Karpas-422 (cell line): Measurements from ENCODE around the gene DCAF7. TPM values are rescaled to one million over a fixed set of nuclear protein-coding genes. Genes with fewer than 3 reads are reported as not detected.

Experiments used
- DNase-seq: peaks from one replicate; pipeline ENCODE4 v3.0.0-alpha.2; 2015
- H2AFZ ChIP-seq: fragments of 200-600 bp; sonication (generic); 2 replicates; pipeline ENCODE4 v1.6.1; 2014; ENCODE audit warnings: antibody characterized with exemption, low read length, mixed read lengths
- H3K27ac ChIP-seq: fragments of 200-600 bp; sonication (generic); 2 replicates; pipeline ENCODE4 v1.5.1; 2014; ENCODE audit warnings: mild to moderate bottlenecking, low read length, moderate library complexity
- H3K27me3 ChIP-seq: fragments of 200-600 bp; sonication (generic); 2 replicates; pipeline ENCODE4 v1.6.1; 2014; ENCODE audit warnings: low read length, mixed read lengths
- H3K36me3 ChIP-seq: fragments of 200-600 bp; sonication (generic); 2 replicates; pipeline ENCODE4 v1.6.1; 2014; ENCODE audit warnings: low read length, mixed read lengths; ENCODE audit not compliant: insufficient read depth
- H3K4me1 ChIP-seq: fragments of 200-600 bp; sonication (generic); 2 replicates; pipeline ENCODE4 v1.6.1; 2014; ENCODE audit warnings: mild to moderate bottlenecking, low read length, mixed read lengths
- H3K4me2 ChIP-seq: fragments of 200-600 bp; sonication (generic); 2 replicates; pipeline ENCODE4 v1.6.1; 2014; ENCODE audit warnings: low read length, low read depth, mild to moderate bottlenecking; ENCODE audit not compliant: poor library complexity, severe bottlenecking
- H3K4me3 ChIP-seq: fragments of 200-600 bp; sonication (generic); 2 replicates; pipeline ENCODE4 v1.5.1; 2014; ENCODE audit warnings: mild to moderate bottlenecking, antibody characterized with exemption, low read length, mixed read lengths
- H3K79me2 ChIP-seq: fragments of 200-600 bp; sonication (generic); 2 replicates; pipeline ENCODE4 v1.6.1; 2014; ENCODE audit warnings: mild to moderate bottlenecking, low read length, mixed read lengths
- H3K9ac ChIP-seq: fragments of 200-600 bp; sonication (generic); 2 replicates; pipeline ENCODE4 v1.6.0; 2014; ENCODE audit warnings: low read length
- H3K9me2 ChIP-seq: fragments of 200-600 bp; sonication (generic), shearing (Covaris generic); replicated peaks from 2 replicates; pipeline ENCODE4 v1.6.0; 2014; ENCODE audit warnings: mild to moderate bottlenecking, low read length, moderate library complexity; ENCODE audit not compliant: insufficient read depth
- H3K9me3 ChIP-seq: fragments of 300-700, 200-600 bp; sonication (generic); 2 replicates; pipeline ENCODE4 v1.6.1; 2014; ENCODE audit warnings: low read length, mixed read lengths
- H4K20me1 ChIP-seq: fragments of 200-600 bp; sonication (generic); 2 replicates; pipeline ENCODE4 v1.6.1; 2014; ENCODE audit warnings: mild to moderate bottlenecking, antibody characterized with exemption, low read length, low read depth; ENCODE audit not compliant: insufficient read depth
- total RNA-seq: library from RNA; depleted of rRNA; stranded (reverse); fragments of >200 nt; shearing (Covaris generic); gene quantifications from 2 replicates; pipeline ENCODE4 v1.2.3, GENCODE V29; 2014; ENCODE audit warnings: low replicate concordance

The DCAF7 gene
- total RNA-seq, 1 experiment from 2014 or later, result 72.3 TPM

- Histone ChIP-seq H3K4me2 (no peak overlapping the region), H3K4me1 (no peaks in the 10 kb centered on the region), H2AFZ (no peak overlapping the region), H3K27me3 (no peaks in the 10 kb centered on the region), H3K9me2 (no peaks in the 10 kb centered on the region), H3K4me3 (no peak overlapping the region), H4K20me1 (peaks cover 27% of the 10 kb centered on the region; the same call in 1 of the 2 replicates), H3K27ac (no peak overlapping the region), H3K79me2 (peaks cover 84% of the 10 kb centered on the region), H3K9me3 (no peaks in the 10 kb centered on the region), H3K36me3 (peaks cover 19% of the 10 kb centered on the region), H3K9ac (no peak overlapping the region)
- no peak for DNase-seq
These were observed 27.9 kb downstream of the DCAF7 start for GRCh38 chr17:63578027-63578768.

GRCh38 chr17:63578769-63579111 is 28.5 kb downstream of the DCAF7 start:
- Histone ChIP-seq H3K79me2 (peaks cover 82% of the 10 kb centered on the region), H3K27ac (no peak overlapping the region), H3K36me3 (peaks cover 25% of the 10 kb centered on the region), H3K4me1 (no peaks in the 10 kb centered on the region), H3K4me3 (no peak overlapping the region), H2AFZ (no peak overlapping the region), H3K9ac (no peak overlapping the region), H3K4me2 (no peak overlapping the region), H4K20me1 (peaks cover 27% of the 10 kb centered on the region; the same call in 1 of the 2 replicates), H3K9me2 (no peaks in the 10 kb centered on the region), H3K27me3 (no peaks in the 10 kb centered on the region), H3K9me3 (no peaks in the 10 kb centered on the region)
- no peak for DNase-seq

- no peak overlapping the region for H3K27ac ChIP-seq
- no peak overlapping the region for H3K4me3 ChIP-seq
- no peaks in the 10 kb centered on the region for H3K4me1 ChIP-seq
- no peaks in the 10 kb centered on the region for H3K27me3 ChIP-seq
- H3K9ac ChIP-seq, result no peak overlapping the region
- H3K36me3 ChIP-seq, result peaks cover 27% of the 10 kb centered on the region
- H4K20me1 ChIP-seq, result peaks cover 27% of the 10 kb centered on the region; the same call in 1 of the 2 replicates
- DNase-seq, result no peak
- peaks cover 74% of the 10 kb centered on the region for H3K79me2 ChIP-seq
- no peak overlapping the region for H3K4me2 ChIP-seq
- no peaks in the 10 kb centered on the region for H3K9me3 ChIP-seq
- no peaks in the 10 kb centered on the region for H3K9me2 ChIP-seq
- H2AFZ ChIP-seq, result no peak overlapping the region
These were observed 29.4 kb downstream of the DCAF7 start for GRCh38 chr17:63579633-63580032.

- Histone ChIP-seq H3K79me2 (peaks cover 7% of the 10 kb centered on the region; the same call in 1 of the 2 replicates), H3K9me3 (no peaks in the 10 kb centered on the region), H3K36me3 (peaks cover 56% of the 10 kb centered on the region), H3K27me3 (no peaks in the 10 kb centered on the region), H3K4me1 (no peaks in the 10 kb centered on the region), H3K4me2 (no peak overlapping the region), H3K9ac (no peak overlapping the region), H2AFZ (no peak overlapping the region), H4K20me1 (0 out of 2 replicates have a peak, but pooled peaks cover 3% of the 10 kb centered on the region), H3K4me3 (no peak overlapping the region), H3K9me2 (no peaks in the 10 kb centered on the region), H3K27ac (no peak overlapping the region)
- DNase-seq, result no peak
These were observed 37.5 kb downstream of the DCAF7 start for GRCh38 chr17:63587770-63588169.

- no peaks in the 10 kb centered on the region for H3K4me1 ChIP-seq
- no peak for DNase-seq
- H3K9me3 ChIP-seq, result no peaks in the 10 kb centered on the region
- H3K4me3 ChIP-seq, result no peak overlapping the region
- no peak overlapping the region for H3K9ac ChIP-seq
- H3K27me3 ChIP-seq, result no peaks in the 10 kb centered on the region
- H4K20me1 ChIP-seq, result no peaks in the 10 kb centered on the region
- 0 out of 2 replicates have a peak, but pooled peaks cover 3% of the 10 kb centered on the region for H3K79me2 ChIP-seq
- H2AFZ ChIP-seq, result no peak overlapping the region
- no peak overlapping the region for H3K27ac ChIP-seq
- no peaks in the 10 kb centered on the region for H3K9me2 ChIP-seq
- no peak overlapping the region for H3K4me2 ChIP-seq
- H3K36me3 ChIP-seq, result peaks cover 52% of the 10 kb centered on the region
These were observed 38.5 kb downstream of the DCAF7 start for GRCh38 chr17:63588797-63589196.

- Histone ChIP-seq H3K9me3 (no peaks in the 10 kb centered on the region), H3K27ac (no peak overlapping the region), H3K4me1 (no peaks in the 10 kb centered on the region), H3K4me3 (no peak overlapping the region), H4K20me1 (no peaks in the 10 kb centered on the region), H3K27me3 (no peaks in the 10 kb centered on the region), H3K79me2 (0 out of 2 replicates have a peak, but pooled peaks cover 3% of the 10 kb centered on the region), H2AFZ (no peak overlapping the region), H3K9ac (no peak overlapping the region), H3K4me2 (no peak overlapping the region), H3K36me3 (peaks cover 50% of the 10 kb centered on the region), H3K9me2 (no peaks in the 10 kb centered on the region)
- DNase-seq, result no peak
These were observed 39.4 kb downstream of the DCAF7 start for GRCh38 chr17:63589646-63590045.

- no peak overlapping the region for H3K4me2 ChIP-seq
- no peaks in the 10 kb centered on the region for H3K27me3 ChIP-seq
- 0 out of 2 replicates have a peak, but pooled peaks cover 3% of the 10 kb centered on the region for H3K79me2 ChIP-seq
- H2AFZ ChIP-seq, result no peak overlapping the region
- H3K4me1 ChIP-seq, result no peaks in the 10 kb centered on the region
- H3K36me3 ChIP-seq, result peaks cover 39% of the 10 kb centered on the region
- H3K9me2 ChIP-seq, result no peaks in the 10 kb centered on the region
- H3K27ac ChIP-seq, result no peak overlapping the region
- no peak overlapping the region for H3K4me3 ChIP-seq
- no peak overlapping the region for H3K9ac ChIP-seq
- DNase-seq, result no peak
- no peaks in the 10 kb centered on the region for H4K20me1 ChIP-seq
- no peaks in the 10 kb centered on the region for H3K9me3 ChIP-seq
These were observed 42.5 kb downstream of the DCAF7 start for GRCh38 chr17:63592797-63593196.

- Histone ChIP-seq H3K4me3 (no peak overlapping the region), H3K9me2 (no peaks in the 10 kb centered on the region), H3K27me3 (no peaks in the 10 kb centered on the region), H3K79me2 (no peaks in the 10 kb centered on the region), H4K20me1 (no peaks in the 10 kb centered on the region), H2AFZ (no peak overlapping the region), H3K27ac (no peak overlapping the region), H3K4me1 (peaks cover 2% of the 10 kb centered on the region), H3K36me3 (peaks cover 21% of the 10 kb centered on the region; the same call in 1 of the 2 replicates), H3K9me3 (no peaks in the 10 kb centered on the region), H3K9ac (no peak overlapping the region), H3K4me2 (no peak overlapping the region)
- DNase-seq, result no peak
These were observed 44.9 kb downstream of the DCAF7 start for GRCh38 chr17:63595132-63595531.
